PC-9 (cell line): ENCODE measurements around the gene LRRC27. TPM values are rescaled to one million over a fixed set of nuclear protein-coding genes. Genes with fewer than 3 reads are reported as not detected.

Experiments
- BruUV-seq: library from RNA; stranded (reverse); fragments of 400-500 nt; replicated peaks from 2 replicates; lab custom pipeline; 2021; lab: Mats Ljungman, UMichigan
- CTCF ChIA-PET: fragments of 300-600 bp; sonication (Branson Sonifier 250); formaldehyde crosslinking; loops from one replicate; lab custom pipeline; 2022; ENCODE audit warnings: antibody characterized with exemption; lab: Charles Lee
- POLR2A ChIA-PET: fragments of 300-600 bp; sonication (Branson Sonifier 250); formaldehyde crosslinking; loops from one replicate; lab custom pipeline; 2022; ENCODE audit warnings: antibody characterized with exemption; ENCODE audit not compliant: unreplicated experiment; lab: Charles Lee
- DNase-seq, 2 experiments: peaks; one replicate each; pipeline versions ENCODE4 v3.0.0 to v3.0.0-alpha.2; 2015 to 2022; ENCODE audit warnings: mixed read lengths in 1 of 2
- H2AFZ ChIP-seq: fragments of 200-600 bp; sonication (generic); 2 replicates; pipeline ENCODE4 v1.8.1; 2017; ENCODE audit warnings: antibody characterized with exemption
- H3F3A ChIP-seq: fragments of 200-600 bp; sonication (generic); 2 replicates; pipeline ENCODE4 v1.8.1; 2017; ENCODE audit warnings: antibody characterized with exemption, mild to moderate bottlenecking, low read depth; ENCODE audit not compliant: insufficient read depth
- H3K27ac ChIP-seq: fragments of 200-600 bp; sonication (generic); 2 replicates; pipeline ENCODE4 v1.6.1; 2016; ENCODE audit warnings: mixed run types
- H3K27me3 ChIP-seq: fragments of 200-600 bp; sonication (generic); 2 replicates; pipeline ENCODE4 v1.6.1; 2016; ENCODE audit warnings: low read depth, mixed run types; ENCODE audit not compliant: insufficient read depth
- H3K36me3 ChIP-seq: fragments of 200-600 bp; sonication (generic); 2 replicates; pipeline ENCODE4 v1.6.1; 2016; ENCODE audit warnings: low read depth, mixed run types
- H3K4me1 ChIP-seq: fragments of 200-600 bp; sonication (generic); replicated peaks from 2 replicates; pipeline ENCODE4 v1.6.1; 2016; ENCODE audit warnings: mixed run types; ENCODE audit not compliant: insufficient read depth
- H3K4me2 ChIP-seq: fragments of 200-600 bp; sonication (generic); 2 replicates; pipeline ENCODE4 v1.6.1; 2017; ENCODE audit warnings: mixed run types
- H3K4me3 ChIP-seq: fragments of 200-600 bp; sonication (generic); 2 replicates; pipeline ENCODE4 v1.6.1; 2016; ENCODE audit warnings: mixed run types
- H3K79me2 ChIP-seq: fragments of 200-600 bp; sonication (generic); 2 replicates; pipeline ENCODE4 v1.6.1; 2017; ENCODE audit warnings: low read depth, mixed run types
- H3K9me2 ChIP-seq: fragments of 200-600 bp; sonication (generic); 2 replicates; pipeline ENCODE4 v1.8.1; 2017; ENCODE audit warnings: mild to moderate bottlenecking; ENCODE audit not compliant: insufficient read depth
- H3K9me3 ChIP-seq: fragments of 200-600 bp; sonication (generic); 2 replicates; pipeline ENCODE4 v1.8.1; 2016; ENCODE audit warnings: low read depth; ENCODE audit not compliant: insufficient read depth
- H4K20me1 ChIP-seq: fragments of 200-600 bp; sonication (generic); 2 replicates; pipeline ENCODE4 v1.8.1; 2017; ENCODE audit not compliant: insufficient read depth
- CTCF ChIP-seq: fragments of 200-600 bp; sonication (generic); conservative IDR thresholded peaks from 2 replicates; pipeline ENCODE4 v1.6.1; 2017; ENCODE audit warnings: mixed run types, antibody characterized with exemption, mild to moderate bottlenecking, moderate library complexity
- EZH2 ChIP-seq: fragments of 200-600 bp; sonication (generic); IDR thresholded peaks from 2 replicates; pipeline ENCODE4 v1.8.0; 2017; ENCODE audit warnings: antibody characterized with exemption, low read depth
- intact Hi-C: fragments of 100-400 bp; cut with micrococcal nuclease; formaldehyde crosslinking; loops from one replicate; pipeline ENCODE4 v1.10.0; 2022; ENCODE audit not compliant: unreplicated experiment
- total RNA-seq: library from RNA; stranded (reverse); gene quantifications from 2 replicates; pipeline ENCODE4 v1.2.3, GENCODE V29; 2021

LRRC27 gene
- total RNA-seq, 1 experiment from 2014 or later = 10.0 TPM

DNA sequence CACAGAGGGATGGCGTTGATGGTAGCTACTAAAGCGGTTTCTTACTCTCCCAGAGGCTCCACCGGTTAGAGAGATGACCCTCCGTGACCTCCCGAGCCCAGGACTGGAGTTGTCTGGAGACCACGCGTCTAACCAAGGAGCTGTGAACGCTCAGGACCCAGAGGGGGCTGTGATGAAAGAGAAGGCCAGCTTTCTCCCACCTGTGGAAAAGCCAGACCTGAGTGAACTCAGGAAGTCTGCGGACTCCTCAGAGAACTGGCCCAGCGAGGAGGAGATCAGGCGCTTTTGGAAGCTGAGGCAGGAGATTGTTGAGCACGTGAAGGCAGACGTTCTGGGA is 15.9 kb downstream of the LRRC27 start:
- no TSS peak for BruUV-seq
- no peak overlapping the region for H3K27ac ChIP-seq
- no peak overlapping the region for H3K4me3 ChIP-seq
- no peaks in the 10 kb centered on the region for H3K9me2 ChIP-seq
- H3K79me2 ChIP-seq = no peaks in the 10 kb centered on the region
- H3K36me3 ChIP-seq = no peaks in the 10 kb centered on the region
- ChIA-PET POLR2A (interaction anchor here (0.7 kb wide), 1 partner anchor 40 kb away, joined by 4 read pairs; no protein-coding TSS in a partner anchor), CTCF (no interaction called here)
- no peak for DNase-seq
- no peak overlapping the region for H3K4me2 ChIP-seq
- no peaks in the 10 kb centered on the region for H3K4me1 ChIP-seq
- no peak for TF ChIP-seq EZH2
- no peak for TF ChIP-seq CTCF
- H4K20me1 ChIP-seq = no peaks in the 10 kb centered on the region
- no peaks in the 10 kb centered on the region for H3F3A ChIP-seq
- no peak overlapping the region for H2AFZ ChIP-seq
- H3K9me3 ChIP-seq = no peaks in the 10 kb centered on the region
- H3K27me3 ChIP-seq = no peaks in the 10 kb centered on the region
- intact Hi-C loops = no loop called here

GRCh38 chr10:132349766-132350165 is 17.8 kb downstream of the LRRC27 start:
- Histone ChIP-seq H3K9me3 (no peaks in the 10 kb centered on the region), H3K4me3 (no peak overlapping the region), H3F3A (no peaks in the 10 kb centered on the region), H3K4me2 (no peak overlapping the region), H3K36me3 (no peaks in the 10 kb centered on the region), H3K4me1 (no peaks in the 10 kb centered on the region), H4K20me1 (no peaks in the 10 kb centered on the region), H3K27me3 (no peaks in the 10 kb centered on the region), H2AFZ (no peak overlapping the region), H3K9me2 (no peaks in the 10 kb centered on the region), H3K27ac (no peak overlapping the region), H3K79me2 (no peaks in the 10 kb centered on the region)
- no TSS peak for BruUV-seq
- intact Hi-C loops = no loop called here
- ChIA-PET POLR2A (no interaction called here), CTCF (no interaction called here)
- TF ChIP-seq EZH2 (no peak), CTCF (no peak)
- DNase-seq = no peak

- no peak overlapping the region for H3K4me3 ChIP-seq
- intact Hi-C loops = no loop called here
- no TSS peak for BruUV-seq
- H3F3A ChIP-seq = no peaks in the 10 kb centered on the region
- H3K36me3 ChIP-seq = no peaks in the 10 kb centered on the region
- H3K4me2 ChIP-seq = no peak overlapping the region
- no peaks in the 10 kb centered on the region for H3K27me3 ChIP-seq
- no peaks in the 10 kb centered on the region for H3K9me3 ChIP-seq
- H3K79me2 ChIP-seq = no peaks in the 10 kb centered on the region
- ChIA-PET POLR2A (no interaction called here), CTCF (no interaction called here)
- no peaks in the 10 kb centered on the region for H3K9me2 ChIP-seq
- no peaks in the 10 kb centered on the region for H3K4me1 ChIP-seq
- no peaks in the 10 kb centered on the region for H4K20me1 ChIP-seq
- no peak for TF ChIP-seq CTCF
- TF ChIP-seq EZH2 = no peak
- H2AFZ ChIP-seq = no peak overlapping the region
- no peak overlapping the region for H3K27ac ChIP-seq
- no peak for DNase-seq
Measured at GRCh38 chr10:132350391-132350790, 18.4 kb downstream of the LRRC27 start.
